Epithelial cell of prostate (primary cell): ENCODE measurements around the gene NMNAT1.
A peak's percentile ranks its signal among the peaks of the same experiment; 100 is the strongest.
"Not testable (repeated sequence)": the region's sequence is repeated elsewhere in the genome, so short reads cannot be mapped to it uniquely, and the experiment has no call there.

Source experiments
- DNase-seq: peaks from one replicate; pipeline ENCODE4 v3.0.0-alpha.2; 2011; ENCODE audit warnings: low read depth, low spot score
- H3K27ac ChIP-seq: fragments of 450-650 bp; 2 replicates; pipeline ENCODE4 v1.5.1; 2017; ENCODE audit warnings: mild to moderate bottlenecking

The NMNAT1 gene

DNA sequence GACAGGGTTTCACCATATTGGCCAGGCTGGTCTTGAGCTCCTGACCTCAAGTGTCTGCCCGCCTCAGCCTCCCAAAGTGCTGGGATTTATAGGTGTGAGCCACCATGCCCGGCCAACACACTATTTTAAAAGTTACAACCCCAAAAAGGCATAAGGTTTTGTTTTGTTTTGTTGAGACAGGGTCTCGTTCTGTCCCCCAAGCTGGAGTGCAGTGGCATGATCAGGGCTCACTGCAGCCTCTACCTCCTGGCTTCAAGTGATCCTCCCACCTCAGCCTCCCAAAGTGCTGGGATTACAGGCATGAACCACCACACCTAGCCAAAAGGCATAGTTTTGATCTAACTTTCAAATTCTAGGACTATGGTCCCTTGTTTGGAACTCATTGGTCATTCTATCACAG is 25.8 kb upstream of the NMNAT1 start:
- H3K27ac ChIP-seq, DNase-seq: not testable (repeated sequence)

GRCh38 chr1:9917901-9918300 is 25.4 kb upstream of the NMNAT1 start:
- DNase-seq, result no peak

GRCh38 chr1:9920606-9921005 is 22.7 kb upstream of the NMNAT1 start:
- DNase-seq, result no peak
- H3K27ac ChIP-seq, result no peak overlapping the region

More at GRCh38 chr1:9917901-9918300, 25.4 kb upstream of the NMNAT1 start:
- no peak overlapping the region for H3K27ac ChIP-seq

DNA sequence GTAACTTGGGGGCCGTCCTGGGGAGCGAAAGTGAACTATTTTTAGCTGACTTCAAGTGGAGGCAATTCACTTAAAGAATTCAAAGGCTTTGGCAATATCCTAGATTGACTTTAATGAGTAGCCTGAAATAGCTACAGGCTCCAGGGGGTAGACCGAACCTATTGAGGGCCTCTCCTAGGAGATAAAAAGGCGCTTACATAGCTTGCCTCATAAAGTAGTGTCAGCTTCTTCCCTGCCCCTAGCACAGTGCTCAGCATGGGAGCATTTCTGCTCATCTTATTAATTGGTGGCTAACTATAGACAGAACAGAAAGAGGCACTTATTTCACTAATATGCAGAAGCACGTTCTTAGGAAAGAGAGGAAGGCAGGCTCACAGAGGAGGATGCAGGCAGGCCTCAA is 20.9 kb upstream of the NMNAT1 start:
- DNase-seq, result no peak
- H3K27ac ChIP-seq, result no peak overlapping the region

DNA sequence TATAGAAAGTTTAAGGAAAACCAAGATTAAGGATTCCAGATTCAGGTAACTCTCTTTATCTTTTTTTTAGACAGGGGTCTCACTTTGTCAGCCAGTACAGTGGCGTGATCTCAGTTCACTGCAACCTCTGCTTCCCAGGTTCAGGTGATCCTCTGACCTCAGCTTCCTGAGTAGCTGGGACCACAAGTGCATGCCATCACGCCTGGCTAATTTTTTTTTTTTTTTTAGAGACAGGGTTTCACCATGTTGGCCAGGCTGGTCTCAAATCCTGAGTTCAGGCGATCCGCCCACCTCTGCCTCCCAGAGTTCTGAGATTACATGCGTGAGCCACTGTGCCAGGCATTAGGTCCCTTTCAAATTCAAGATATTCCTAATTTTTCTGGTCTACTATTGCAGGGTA is 16.0 kb upstream of the NMNAT1 start:
- no peak for DNase-seq
- H3K27ac ChIP-seq, result no peak overlapping the region

- no peak overlapping the region for H3K27ac ChIP-seq
- no peak for DNase-seq
Measured at GRCh38 chr1:9929431-9930385, 13.6 kb upstream of the NMNAT1 start.

- no peak for DNase-seq
Measured at GRCh38 chr1:9942399-9942938, 806 bp upstream of the NMNAT1 start.

GRCh38 chr1:9946315-9946714 is 3.0 kb downstream of the NMNAT1 start:
- no peak overlapping the region for H3K27ac ChIP-seq
- DNase-seq, result no peak

More at GRCh38 chr1:9942399-9942938, 806 bp upstream of the NMNAT1 start:
- H3K27ac ChIP-seq, result peak overlapping the region; percentile 91

- DNase-seq, result no peak
- no peak overlapping the region for H3K27ac ChIP-seq
Measured at GRCh38 chr1:9957726-9958125, 14.5 kb downstream of the NMNAT1 start.

- no peak for DNase-seq
- no peak overlapping the region for H3K27ac ChIP-seq
Measured at GRCh38 chr1:9960011-9960410, 16.7 kb downstream of the NMNAT1 start.

GRCh38 chr1:9960706-9961562 is 17.7 kb downstream of the NMNAT1 start:
- H3K27ac ChIP-seq, result no peak overlapping the region
- DNase-seq, result no peak

DNA sequence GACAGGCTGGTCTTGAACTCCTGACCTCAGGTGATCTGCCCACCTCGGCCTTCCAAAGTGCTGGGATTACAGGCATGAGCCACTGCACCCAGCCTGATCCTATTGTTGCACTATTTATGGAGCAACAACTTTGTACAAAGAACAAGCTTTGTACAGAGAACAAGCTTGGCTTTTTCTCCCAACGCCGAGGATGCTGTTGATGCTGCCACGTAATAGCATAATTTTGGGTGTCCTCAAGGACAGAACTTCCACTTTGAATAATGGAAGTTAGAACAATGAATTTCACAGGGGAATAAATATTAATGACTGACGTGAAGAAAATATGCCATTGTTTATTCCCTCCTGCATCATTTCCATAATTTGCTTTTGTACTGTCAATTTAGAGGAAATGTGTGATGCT is 41.0 kb downstream of the NMNAT1 start:
- no peak overlapping the region for H3K27ac ChIP-seq
- DNase-seq, result no peak

DNA sequence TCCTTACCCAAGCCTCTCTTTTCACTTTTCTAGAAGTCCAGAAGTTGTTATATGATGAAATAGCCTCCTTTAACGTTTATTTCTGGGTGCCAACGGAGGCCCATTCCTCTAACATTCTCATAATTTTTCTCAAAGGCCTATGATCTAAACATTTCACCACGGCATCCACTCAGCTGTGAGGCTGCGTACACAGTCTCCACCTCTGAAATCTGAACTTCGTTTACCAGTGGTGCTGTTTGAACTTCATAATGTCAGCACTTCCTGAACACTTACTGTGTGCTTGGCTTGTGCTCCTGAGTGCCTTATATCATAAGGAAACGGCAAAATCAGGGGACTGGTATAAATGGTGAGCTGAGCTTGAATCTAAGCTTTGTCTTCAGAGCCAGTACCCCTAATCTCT is 41.7 kb downstream of the NMNAT1 start:
- DNase-seq, result no peak

DNA sequence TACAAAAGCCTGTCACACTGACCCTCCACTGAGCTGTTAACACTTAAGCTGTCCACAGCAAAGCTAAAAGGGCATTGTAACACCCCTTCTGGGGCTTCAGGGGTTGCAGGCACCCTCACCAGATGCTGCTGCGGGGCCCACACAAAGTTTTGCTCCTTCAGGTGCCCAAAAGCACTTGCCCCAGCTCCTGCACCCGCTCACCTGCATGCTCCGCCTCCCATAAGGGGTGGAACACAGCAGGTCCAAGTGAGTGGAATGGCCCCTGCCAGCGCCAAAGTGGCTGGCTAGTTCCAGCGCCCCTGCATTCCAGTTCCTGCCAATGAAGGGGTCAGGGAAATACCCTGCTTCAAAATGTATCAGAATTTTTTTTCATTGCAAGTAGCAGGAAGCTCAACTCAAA is 46.5 kb downstream of the NMNAT1 start:
- DNase-seq, result no peak
- no peak overlapping the region for H3K27ac ChIP-seq

More for the DNA sequence above, 41.7 kb downstream of the NMNAT1 start:
- no peak overlapping the region for H3K27ac ChIP-seq

DNA sequence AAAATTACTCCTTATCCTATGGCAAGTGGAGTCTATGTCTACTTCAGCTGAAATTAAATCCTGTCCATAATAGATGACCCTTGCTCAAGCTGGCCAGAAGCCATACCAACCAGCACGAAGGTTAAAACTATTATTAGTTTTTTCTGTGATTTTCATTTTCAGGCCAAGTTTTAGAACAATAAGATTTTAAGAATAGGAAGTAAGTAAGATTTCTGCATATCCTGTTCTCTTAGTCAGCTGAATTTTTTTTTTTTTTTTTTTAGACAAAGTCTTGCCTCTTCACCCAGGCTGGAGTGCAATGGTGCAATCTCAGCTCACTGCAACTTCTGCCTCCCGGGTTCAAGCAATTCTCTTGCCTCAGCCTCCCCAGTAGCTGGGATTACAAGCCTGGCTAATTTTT is 47.7 kb downstream of the NMNAT1 start:
- H3K27ac ChIP-seq, result no peak overlapping the region
- DNase-seq, result no peak

- no peak overlapping the region for H3K27ac ChIP-seq
- DNase-seq, result no peak
Measured at GRCh38 chr1:9992910-9993309, 49.6 kb downstream of the NMNAT1 start.

- no peak overlapping the region for H3K27ac ChIP-seq
- no peak for DNase-seq
Measured at GRCh38 chr1:9993561-9994075, 50.3 kb downstream of the NMNAT1 start.

DNA sequence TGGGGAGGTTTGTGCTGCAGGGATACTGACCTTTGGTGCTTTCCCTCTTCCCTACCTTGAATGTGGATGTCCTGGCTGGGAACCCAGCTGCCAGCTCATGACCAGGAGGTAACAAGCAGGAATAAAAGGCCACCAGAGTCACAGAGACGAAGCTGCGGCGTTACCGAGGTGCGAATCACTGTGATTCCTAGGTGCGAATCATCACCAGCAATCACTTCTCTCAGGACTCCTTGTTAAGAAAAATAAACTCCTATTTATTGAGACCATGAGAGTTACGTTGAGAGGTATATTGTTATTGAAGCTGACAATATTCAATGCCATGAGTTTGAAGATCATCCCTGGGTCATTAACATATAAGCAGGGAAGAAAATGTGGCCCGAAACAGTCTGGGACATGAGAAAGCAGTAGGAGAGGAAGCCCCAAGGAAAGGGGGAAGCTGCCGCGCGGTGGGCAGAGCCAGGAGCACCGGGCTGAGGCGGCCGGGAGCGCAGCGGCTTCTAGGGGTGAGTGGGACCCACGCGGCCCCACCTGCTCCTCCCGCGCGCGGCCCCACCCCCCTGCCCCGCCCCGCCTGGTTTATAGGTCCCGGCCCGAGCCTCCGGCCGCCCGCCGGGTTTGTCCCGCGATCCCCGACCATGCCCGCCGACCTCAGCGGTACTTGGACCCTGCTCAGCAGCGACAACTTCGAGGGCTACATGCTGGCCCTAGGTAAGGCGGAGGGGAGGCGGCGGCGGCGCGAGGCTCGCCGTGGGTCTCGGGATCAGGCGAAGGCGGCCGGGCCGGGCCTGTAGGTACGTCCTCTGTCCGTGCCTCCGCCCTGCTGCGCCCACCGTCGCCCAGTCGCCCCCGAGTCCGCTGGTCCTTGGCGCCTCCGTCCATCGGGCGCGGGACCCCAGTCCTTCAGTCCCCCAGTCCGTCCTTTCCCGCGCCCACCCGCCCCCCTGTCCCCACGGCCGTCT is 53.6 kb downstream of the NMNAT1 start, which contains the start of gene RBP7:
RBP7 (plus strand) TSS at position 605 of the 959 bp plus-strand sequence; CDS start at position 636, 31 bp downstream.
- peak within 1 kb of the TSS; percentile 7 for H3K27ac ChIP-seq
- no peak for DNase-seq

DNA sequence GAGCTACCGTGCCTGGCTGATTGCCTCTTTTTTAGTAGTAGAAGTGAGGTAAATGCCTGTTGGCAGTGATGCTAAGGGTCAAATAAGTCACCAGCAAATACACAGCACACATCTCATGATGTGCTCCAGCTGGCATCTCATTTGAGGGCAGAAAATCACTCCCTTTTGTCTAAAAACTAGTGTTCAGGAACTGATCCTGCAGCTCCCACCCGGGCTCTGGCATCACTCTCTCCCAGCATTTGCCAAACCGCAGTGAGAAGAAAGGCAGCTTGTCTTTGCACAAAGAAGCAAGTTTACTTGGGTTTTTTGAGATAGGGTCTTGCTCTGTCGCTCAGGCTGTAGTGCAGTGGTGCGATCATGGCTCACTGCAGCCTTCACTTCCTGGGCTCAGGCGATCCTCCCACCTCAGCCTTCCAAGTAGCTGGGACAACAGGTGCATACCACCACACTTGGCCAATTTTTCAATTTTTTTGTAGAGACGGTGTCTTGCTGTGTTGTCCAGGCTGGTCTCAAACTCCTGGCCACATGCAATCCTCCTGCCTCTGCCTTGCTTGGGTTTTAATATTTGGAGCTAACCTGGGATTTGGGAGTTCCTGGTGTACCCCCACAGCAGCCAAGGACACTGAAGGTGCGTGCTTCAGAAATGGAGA is 57.9 kb downstream of the NMNAT1 start:
- no peak overlapping the region for H3K27ac ChIP-seq
- no peak for DNase-seq
